Activated CD4-positive, CD25-positive, alpha-beta regulatory T cell (primary cell): ENCODE results near the gene PAM.

Experiments
- DNase-seq, 4 experiments: peaks; one replicate each; lab custom pipeline; 2025; lab: John Stamatoyannopoulos, UW

PAM gene

GRCh38 chr5:102860035-102860434, 104.9 kb downstream of the PAM start:
- no peak for DNase-seq

- DNase-seq, result no peak
These were observed 108.0 kb downstream of the PAM start for GRCh38 chr5:102863058-102863457.

- DNase-seq, result no peak
These were observed 108.9 kb downstream of the PAM start for GRCh38 chr5:102863764-102864560.

GRCh38 chr5:102865171-102865509, 110.0 kb downstream of the PAM start:
- no peak for DNase-seq

GRCh38 chr5:102865510-102866236, 110.6 kb downstream of the PAM start:
- DNase-seq, result peak in 1 of 4 experiments; percentile 2

GRCh38 chr5:102866237-102866600, 111.1 kb downstream of the PAM start:
- no peak for DNase-seq

- no peak for DNase-seq
These were observed 113.0 kb downstream of the PAM start for GRCh38 chr5:102867992-102868662.

- no peak for DNase-seq
These were observed 114.1 kb downstream of the PAM start for GRCh38 chr5:102869230-102869629.

- DNase-seq, result no peak
These were observed 118.4 kb downstream of the PAM start for GRCh38 chr5:102873379-102873932.

GRCh38 chr5:102874054-102874453, 118.9 kb downstream of the PAM start:
- no peak for DNase-seq

- no peak for DNase-seq
These were observed 120.6 kb downstream of the PAM start for GRCh38 chr5:102875721-102876123.

GRCh38 chr5:102876610-102877009, 121.5 kb downstream of the PAM start:
- no peak for DNase-seq

GRCh38 chr5:102879741-102880140, 124.6 kb downstream of the PAM start:
- no peak for DNase-seq

GRCh38 chr5:102886586-102886985, 131.5 kb downstream of the PAM start:
- DNase-seq, result no peak

- DNase-seq, result no peak
These were observed 133.4 kb downstream of the PAM start for GRCh38 chr5:102888483-102888882.

- DNase-seq, result no peak
These were observed 133.9 kb downstream of the PAM start for GRCh38 chr5:102889033-102889432.

- DNase-seq, result no peak
These were observed 135.0 kb downstream of the PAM start for GRCh38 chr5:102890133-102890532.

- no peak for DNase-seq
These were observed 136.1 kb downstream of the PAM start for GRCh38 chr5:102891175-102891574.

- no peak for DNase-seq
These were observed 138.8 kb downstream of the PAM start for GRCh38 chr5:102893942-102894341.

GRCh38 chr5:102895234-102895633, 140.1 kb downstream of the PAM start:
- DNase-seq, result no peak

- no peak for DNase-seq
These were observed 140.9 kb downstream of the PAM start for GRCh38 chr5:102895976-102896375.

- DNase-seq, result no peak
These were observed 146.5 kb downstream of the PAM start for GRCh38 chr5:102901424-102902134.
